Kidney glomerular epithelial cell (primary cell): Measurements from ENCODE around the gene EPHA6.
"Not testable (repeated sequence)": the region's sequence is repeated elsewhere in the genome, so short reads cannot be mapped to it uniquely, and the experiment has no call there.

Experiments
- DNase-seq: peaks from one replicate; lab custom pipeline; 2025; lab: John Stamatoyannopoulos, UW

EPHA6 gene

DNA sequence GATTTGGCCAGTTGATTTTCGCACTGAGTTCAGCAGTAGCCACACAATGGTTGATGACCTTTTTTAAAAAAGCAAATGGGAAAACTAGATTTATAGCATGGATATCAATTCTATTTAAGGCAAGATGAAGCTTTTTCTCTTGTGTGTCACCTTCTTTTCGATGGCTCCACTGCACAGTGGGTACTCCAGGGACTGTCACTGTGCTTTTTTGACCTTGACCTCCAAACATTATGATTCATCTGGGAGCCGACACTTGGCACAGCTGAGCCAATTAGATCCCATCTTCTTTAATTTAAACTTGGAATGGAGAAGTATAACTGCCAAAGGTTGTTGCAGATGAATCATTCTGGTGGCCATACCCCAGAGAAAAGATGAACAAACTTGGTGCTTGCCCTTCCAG is 367.3 kb downstream of the EPHA6 start:
- DNase-seq: no peak

DNA sequence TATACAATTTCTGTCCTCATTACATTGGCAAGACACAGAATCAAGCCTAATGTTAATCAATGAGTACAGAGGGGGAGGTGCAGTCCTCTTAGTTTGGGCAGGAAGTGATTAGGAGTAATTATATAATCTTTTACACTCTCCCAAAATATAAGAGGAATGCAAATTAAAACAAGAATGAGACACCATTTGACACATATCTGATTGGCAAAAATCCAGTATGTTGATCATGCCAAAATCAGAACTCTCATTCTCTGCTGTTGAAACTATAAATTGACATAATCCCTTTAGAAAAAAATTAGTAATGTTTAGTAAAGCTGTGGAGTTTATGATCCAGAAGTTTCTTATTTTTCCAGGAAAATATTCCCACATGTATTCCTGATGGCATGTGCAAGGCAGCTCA is 373.4 kb downstream of the EPHA6 start:
- DNase-seq: no peak

DNA sequence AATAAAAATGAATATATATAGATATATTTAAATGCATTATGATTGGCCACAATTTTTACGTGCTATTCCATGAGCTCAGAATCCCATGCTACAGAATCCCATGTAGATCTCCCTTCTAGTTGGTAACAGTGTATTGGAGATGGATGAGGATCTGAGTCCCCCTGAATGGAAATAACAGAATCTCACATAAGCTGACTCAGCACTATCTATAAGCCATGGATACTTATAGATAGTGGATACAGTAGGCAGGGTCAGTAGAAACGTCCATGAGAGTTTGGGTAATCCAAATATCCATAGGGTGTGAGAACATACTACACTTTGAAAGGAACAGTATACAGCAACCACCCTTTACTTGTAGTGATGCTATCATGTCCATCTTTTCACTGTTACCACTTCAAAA is 375.4 kb downstream of the EPHA6 start:
- no peak for DNase-seq

DNA sequence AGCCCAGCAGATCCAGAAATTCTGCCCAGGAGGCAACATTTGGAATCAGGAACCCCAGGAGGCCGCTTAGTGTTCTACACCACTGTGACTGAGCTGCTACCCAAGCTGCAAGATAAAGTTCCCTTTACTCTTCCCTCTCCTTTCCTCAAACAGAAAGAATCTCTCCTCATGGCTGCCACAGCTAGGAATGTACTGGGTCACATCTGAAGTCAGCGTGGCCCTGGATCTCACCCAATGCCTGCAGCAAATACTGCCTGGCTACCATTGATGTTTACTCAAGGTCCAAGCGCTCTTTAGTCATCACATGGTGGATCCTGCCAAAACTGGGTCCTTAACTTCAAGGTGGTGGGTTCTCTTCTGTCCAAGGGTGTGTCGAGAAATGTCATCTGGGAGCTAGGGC is 382.7 kb downstream of the EPHA6 start:
- no peak for DNase-seq

DNA sequence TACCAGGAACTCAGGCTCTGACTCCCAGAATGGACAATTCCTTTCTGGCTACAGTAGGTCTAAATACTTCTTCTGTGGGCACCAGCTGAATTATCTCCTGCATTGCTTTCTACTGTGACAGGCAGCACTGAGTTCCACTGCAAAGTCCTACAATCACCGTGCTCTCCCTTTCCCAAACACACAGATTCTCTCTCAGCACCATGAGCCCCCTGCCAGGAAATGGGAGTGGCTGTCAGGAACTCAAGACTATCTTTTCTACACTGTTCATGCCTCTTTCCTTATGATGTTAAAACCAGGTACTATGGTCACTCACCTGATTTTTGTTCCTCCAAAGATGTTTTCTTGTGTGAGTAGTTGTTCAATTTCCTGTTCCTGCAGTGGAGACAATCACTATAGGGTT is 383.4 kb downstream of the EPHA6 start:
- no peak for DNase-seq

DNA sequence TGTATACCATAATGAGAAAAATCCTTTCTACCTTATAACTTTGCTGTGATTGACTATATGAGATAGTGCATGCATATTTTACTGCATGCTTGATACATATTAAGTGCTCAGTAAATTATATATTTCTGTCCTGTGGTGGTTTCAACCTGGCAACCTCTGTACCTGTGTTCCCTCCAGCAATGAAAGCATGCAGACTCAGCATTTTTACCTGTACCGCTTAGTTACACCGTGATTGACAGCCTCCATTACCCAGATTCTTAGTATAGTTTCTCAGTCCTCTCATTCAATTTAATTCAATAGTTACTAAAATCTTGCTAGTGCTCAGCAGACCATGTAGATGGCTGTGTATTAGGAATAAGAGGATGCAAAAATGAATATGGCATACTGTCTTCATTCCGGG is 386.0 kb downstream of the EPHA6 start:
- DNase-seq: no peak

DNA sequence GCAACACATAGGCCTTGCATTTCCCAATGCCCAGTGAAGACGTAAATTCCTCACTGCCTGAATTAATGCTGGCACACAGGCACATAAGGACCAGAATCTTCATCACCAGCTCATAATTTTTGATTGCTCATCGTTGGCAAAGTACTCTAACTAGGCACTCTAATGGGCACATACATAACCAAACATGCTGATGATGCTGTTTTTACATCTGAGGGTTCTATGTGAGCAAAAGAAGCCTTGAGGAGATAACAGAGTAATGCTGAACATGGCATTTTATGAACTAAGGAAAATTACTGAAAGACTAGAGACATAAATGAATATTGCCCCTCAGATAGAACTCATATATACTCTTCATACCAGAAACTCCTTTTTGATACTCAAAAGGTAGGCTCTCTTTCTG is 387.4 kb downstream of the EPHA6 start:
- no peak for DNase-seq

DNA sequence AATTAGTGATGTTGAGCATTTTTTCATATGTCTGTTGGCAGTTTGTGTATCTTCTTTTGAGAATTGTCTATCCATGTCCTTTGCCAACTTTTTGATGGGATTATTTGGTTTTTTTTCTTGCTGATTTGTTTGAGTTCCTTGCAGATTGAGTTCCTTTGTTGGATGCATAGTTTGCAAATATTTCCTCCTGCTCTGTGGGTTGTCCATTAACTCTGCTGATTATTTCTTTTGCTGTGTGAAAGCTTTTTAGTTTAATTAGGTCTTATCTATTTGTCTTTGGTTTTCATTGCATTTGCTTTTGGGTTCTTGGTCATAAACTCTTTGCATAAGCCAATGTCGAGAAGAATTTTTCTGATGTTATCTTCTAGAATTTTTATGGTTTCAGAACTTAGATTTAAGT is 414.6 kb downstream of the EPHA6 start:
- no peak for DNase-seq

DNA sequence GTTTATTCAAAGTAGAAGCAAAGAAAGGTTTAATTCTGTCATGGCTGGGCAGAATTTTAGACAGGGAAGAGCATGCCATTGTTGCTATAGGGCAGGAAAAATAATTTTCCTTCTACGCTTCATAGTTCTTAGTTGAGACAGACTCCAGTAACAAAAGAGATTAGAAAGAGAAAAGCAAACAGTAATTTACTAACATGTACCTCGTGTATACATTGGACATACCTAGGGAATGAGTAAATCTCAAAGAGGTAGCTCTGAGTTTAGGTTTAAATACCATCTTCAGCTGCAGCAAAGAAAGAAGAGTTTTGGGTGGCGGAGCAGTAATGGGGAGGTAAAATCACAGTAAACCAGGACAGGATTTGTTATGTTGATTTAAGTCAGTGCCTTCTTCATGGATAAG is 416.1 kb downstream of the EPHA6 start:
- no peak for DNase-seq

DNA sequence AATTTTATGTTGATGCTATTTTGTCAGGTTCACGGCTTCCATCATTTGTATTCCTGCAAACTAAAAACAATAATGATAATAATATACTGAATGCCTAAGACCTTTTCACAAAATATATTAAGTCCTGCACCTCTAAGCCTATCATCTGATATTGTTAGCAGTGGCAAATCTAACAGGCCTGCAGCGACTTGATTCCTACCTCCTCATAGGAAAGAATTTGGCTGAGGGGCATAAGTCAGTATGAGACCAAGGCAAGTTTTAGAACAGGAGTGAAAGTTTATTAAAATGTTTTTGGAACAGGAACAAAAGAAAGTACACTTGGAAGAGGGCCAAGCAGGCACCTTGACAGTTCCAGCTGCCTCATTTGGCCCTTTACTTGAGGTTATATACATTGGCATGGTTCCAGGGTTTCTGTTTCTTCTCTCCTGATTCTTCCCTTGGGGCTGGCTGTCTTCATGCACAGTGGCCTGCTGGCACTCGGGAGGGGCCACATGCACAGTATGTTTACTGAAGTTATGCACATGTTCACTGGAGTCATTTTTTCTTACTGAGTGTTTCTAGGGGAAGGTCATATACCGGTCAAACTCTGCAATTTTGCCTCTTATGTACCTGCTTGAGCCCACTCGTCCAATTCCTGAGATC is 418.1 kb downstream of the EPHA6 start:
- no peak for DNase-seq

DNA sequence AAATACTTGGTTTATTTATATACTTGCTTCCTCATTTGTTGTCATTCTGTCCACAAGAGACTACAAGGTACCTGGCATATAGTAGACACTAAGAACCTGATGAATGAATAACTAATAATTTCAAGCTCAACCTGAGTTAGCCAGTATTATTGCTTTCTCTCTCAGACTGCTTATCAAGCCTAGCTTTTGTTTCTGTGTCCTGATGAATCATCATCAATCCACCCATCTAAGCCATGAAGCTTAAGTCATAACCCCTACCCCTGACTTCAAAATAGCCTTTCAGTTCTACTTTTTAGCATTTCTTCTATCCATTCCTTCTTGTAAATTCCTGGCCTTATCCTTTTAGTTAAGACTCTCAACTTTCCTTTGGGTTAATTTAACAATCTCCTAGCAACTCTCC is 420.8 kb downstream of the EPHA6 start:
- no peak for DNase-seq

DNA sequence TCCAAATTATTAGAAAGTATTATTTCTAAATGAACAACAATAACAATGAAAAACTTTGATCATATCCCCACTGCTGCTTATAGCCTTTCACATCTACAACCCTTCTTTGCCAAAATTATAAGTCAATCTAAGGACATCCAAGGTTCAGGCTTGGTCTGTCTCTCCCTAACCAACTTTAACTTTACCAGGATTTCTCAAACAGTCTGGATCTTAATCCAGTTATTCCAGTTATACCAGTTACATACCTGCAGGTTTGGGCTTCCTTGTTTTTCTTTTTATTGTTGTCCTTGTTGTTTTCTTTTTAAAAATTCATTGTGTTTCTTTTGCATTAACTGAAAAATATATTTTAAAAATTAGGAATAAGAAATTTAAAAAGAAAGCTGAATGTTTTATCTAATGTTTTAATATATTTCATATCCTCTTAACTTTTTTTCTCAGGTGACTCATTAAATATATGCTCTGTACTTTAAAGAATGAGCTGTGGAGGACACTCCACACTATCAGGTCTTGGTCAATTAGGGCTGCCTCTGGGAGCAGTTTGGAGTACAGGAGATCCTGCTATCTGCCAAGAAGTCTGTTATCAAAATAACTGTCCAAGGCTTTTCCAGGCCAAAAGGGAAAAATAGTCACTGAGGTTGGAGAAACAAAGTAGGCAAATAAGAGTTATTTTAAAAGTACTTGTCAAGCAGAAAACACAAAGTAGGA is 421.4 kb downstream of the EPHA6 start:
- no peak for DNase-seq

DNA sequence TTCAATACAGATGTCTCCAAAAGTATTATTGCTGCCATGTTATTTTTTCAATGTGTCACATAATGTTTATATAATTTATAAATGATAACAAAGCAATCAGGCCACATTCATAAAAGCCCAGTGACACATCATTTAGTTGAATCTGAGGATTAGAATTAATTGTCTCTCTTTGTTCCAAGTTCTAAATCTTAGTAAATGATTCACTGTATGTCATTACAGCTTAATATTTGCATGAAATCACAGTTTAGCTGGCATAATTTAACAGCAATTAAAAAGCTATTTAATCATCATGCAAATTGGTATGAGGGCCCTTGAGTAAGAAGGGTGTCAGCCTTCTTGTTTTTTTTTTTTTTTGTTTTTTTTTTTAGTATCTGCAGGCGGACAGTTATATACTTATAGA is 427.0 kb downstream of the EPHA6 start:
- DNase-seq: no peak

DNA sequence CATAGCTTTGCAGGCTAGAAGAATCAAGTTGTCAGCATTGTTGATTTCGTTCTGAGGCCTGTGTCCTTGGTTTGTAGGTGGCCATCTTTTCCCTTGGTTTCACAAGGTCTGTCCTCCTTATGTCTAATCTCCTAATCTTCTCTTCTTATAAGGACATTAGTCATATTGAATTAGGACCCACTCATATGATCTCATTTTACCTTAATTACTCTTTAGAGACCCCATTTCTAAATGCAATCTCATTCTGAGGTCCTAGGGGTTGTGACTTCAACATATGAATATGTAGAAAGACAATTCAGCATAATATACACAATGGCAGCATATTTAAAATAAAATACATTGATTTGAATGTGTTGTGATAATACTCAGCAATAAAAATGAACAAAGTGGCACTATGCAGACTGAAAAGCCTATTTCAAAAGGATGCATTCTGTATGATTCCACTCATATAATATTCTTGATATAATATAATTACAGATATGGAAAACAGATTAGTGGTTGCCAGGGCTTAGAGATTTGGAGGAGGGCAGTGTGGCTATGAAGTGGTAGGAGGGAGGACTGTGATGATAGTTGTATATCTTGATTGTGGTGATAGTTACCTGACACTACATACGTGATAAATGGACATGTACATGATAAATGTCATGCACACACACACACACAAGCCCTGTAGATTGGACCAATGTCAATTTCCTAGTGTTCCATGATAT is 431.0 kb downstream of the EPHA6 start:
- no peak for DNase-seq

DNA sequence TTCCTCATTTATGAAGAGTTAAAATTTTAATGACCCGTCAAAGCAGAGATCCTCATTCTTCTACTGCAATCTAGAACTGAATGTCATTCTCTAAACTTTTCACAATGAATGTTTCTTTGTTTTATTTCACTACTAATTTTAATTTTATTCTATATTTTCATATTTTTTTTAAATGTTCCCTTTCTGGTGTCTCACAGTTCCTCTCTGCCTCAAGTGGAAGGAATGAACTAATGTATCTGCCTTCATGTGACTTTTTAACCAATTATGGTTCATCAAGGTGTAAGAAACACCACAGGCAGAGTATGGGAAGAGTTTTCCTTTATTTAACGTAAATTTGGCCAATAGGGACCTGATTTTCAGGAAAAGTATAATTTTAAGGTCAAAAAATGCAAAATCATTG is 441.7 kb downstream of the EPHA6 start:
- no peak for DNase-seq

DNA sequence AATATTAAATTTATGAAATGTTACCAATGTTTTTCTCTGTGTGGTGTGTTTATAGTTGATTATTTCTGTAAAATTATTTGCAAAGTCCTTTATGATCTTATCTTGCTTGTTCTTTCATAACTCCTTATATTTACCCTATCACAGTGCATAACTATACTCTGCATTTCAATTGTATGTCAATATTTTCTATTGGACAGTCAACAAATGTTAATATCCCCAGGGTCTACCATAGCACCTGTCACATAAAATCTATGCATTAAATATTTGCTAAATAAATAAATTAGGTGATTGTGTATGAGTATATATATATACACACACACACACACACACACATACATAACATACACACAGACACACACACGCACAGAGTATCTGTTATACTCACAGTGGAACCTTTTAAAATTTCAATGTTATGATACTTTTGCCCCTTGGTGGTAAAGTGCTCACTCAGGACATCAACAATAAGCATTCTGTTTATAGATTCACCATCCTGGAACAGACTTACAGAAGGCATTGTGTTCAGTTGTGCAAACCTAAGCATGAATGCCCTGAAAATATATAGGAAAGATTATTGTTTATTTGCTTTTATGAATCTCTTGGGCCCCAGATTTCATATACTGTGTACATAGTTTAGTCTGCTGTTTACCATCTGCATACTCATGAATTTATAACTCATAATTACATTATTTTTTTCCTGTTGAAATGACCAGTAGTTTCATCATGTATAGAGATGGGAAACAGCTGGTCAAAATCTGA is 443.7 kb downstream of the EPHA6 start:
- no peak for DNase-seq

DNA sequence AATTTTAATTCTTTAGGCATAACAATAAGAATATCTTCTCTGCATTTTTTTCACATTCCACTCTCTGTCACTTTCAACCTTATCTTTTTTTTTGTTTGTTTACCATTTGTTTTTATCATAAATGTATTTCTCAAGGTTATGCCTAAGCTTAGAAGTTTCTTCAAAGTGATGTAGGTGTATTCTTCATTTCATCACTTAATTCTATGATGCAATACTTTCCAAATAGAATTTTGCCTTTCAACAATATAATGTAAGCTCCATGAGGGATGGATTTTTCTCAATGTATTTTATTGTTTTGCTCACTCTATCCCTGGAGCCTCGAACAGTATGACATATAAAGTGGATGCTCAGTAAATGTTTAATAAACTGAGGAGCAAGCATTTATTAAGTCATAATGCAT is 444.9 kb downstream of the EPHA6 start:
- no peak for DNase-seq

DNA sequence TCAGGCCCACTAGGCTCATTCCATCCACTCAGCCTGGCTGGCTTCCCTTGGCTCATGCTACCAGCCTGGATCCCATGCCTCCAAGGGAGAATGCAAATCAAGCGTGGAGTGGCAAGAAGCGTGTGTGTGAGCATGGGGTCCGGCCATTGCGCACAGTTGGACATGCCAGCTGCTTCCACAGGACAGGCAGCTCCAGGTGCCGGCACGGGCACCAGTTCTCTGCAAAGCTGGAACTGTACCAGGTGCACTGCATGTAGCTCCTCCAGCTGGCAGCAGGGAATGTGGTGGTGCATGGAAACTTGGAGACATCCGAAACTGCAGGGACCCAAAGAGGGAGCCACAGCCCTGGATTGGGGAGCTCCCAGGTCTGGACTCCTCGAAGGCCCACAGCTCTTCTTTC is 449.8 kb downstream of the EPHA6 start:
- no peak for DNase-seq

DNA sequence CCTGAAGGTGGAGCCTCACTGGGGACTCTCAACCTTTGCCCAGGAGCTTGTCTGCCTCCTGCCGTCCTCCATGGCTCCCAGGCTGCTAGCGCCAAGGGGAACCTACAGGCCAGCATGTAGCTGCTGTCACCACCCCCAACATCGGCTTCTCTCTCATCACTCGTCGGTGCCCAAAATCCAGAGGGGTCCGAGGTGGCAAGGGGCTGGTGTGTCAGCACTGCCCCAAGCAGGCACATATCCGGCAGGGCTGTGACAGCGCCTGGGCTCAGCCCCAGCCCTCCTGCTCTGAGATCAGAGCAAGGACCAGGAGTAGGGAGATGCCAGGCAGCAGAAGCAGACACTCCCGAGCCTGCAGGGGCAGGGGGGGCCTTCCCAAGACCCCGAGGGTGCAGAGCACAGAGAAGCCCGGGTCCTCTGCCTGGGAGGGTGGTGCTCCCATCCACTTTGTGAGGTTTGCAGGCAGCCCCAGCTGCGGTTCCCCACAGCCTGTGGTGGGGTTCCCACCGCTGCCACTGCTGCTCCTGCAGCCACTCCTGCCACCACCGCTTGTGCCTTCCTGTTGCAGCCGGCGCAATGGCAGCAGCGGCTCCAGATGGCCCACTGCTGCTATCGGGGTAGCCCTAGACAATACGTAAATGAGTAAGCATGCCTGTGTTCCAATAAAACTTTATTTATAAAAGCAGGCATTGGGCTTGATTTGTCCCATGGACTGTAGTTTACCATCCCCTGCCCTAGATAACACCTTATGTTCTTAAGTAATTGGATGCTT is 451.0 kb downstream of the EPHA6 start:
- no peak for DNase-seq

DNA sequence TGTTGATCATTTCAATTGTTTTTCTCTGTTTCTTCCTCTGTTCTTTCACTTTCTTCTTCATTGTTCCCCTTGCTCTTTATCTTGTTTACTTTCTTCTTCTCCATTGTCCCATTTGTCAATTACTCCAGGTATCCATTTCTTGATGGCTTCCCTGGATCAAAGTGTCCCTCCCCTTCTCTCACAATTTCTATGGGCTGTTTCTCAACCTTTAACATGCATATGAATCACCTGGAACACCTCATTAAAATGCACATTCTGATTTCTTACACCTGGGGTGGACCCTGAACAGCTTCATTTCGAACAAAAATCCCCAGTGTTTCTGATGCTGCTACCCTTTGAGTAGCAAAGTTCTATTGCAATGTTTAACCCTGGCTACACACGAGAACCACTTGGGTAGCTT is 454.8 kb downstream of the EPHA6 start:
- no peak for DNase-seq

DNA sequence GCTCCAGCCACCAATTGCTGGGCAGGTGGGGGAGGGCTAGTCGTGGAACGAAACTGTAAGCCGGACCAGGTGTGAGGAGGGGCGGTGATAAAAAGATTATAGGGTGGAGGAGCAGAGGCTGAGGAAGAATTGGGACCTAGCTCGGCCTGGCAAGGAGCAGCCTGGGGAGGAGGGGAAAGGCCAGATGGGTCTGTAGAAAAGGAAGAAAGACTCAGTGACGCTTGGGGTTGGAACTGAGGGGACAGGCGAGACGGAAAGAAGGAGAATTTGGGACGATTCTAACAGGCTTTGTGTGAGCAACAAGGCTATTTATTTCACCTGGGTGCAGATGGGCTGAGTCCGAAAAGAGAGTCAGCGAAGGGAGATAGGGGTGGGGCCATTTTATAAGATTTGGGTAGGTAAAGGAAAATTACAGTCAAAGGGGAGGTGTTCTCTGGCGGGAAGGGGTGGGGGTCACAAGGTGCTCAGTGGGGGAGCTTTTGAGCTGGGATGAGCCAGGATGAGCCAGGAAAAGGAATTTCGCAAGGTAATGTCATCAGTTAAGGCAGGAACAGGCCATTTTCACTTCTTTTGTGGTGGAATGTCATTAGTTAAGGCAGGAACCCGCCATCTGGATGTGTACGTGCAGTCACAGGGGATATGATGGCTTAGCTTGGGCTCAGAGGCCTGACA is 462.6 kb downstream of the EPHA6 start:
- not testable (repeated sequence) for DNase-seq
